Body of pancreas (tissue), 4 donors: ENCODE results near the gene TGM1. TPM values are rescaled to one million over a fixed set of nuclear protein-coding genes. Genes with fewer than 3 reads are reported as not detected.

Source experiments
- ATAC-seq: fragments of 150-250 bp; one replicate; pipeline ENCODE4 v1.9.1; 2016
- DNase-seq, 4 donors: peaks; one replicate each; pipeline ENCODE4 v3.0.0-alpha.2; 2019
- H3K27ac ChIP-seq, 4 donors: fragments of 200-600 bp; sonication (generic); 1 replicate in 3 of 4; 2 replicates in 1 of 4; pipeline versions ENCODE4 v1.5.1 to v1.6.1; 2016 to 2019; ENCODE audit warnings: mild to moderate bottlenecking in 1 of 4, mixed read lengths in 1 of 4, moderate library complexity in 1 of 4
- H3K27me3 ChIP-seq, 2 donors: fragments of 200-600 bp; sonication (generic); one replicate each; pipeline ENCODE4 v1.6.0; 2016; ENCODE audit warnings: mild to moderate bottlenecking in 1 of 2
- H3K36me3 ChIP-seq, 2 donors: fragments of 200-600 bp; sonication (generic); replicated peaks in 1 of 2; 2 replicates each; pipeline ENCODE4 v1.5.1; 2016; ENCODE audit warnings: low read depth in 2 of 2; ENCODE audit not compliant: insufficient read depth in 1 of 2
- H3K4me1 ChIP-seq: fragments of 200-600 bp; sonication (generic); one replicate; pipeline ENCODE4 v1.6.0; 2016
- H3K4me3 ChIP-seq, 2 donors: fragments of 200-600 bp; sonication (generic); 1 replicate in 1 of 2; 2 replicates in 1 of 2; pipeline ENCODE4 v1.5.1; 2016 to 2019
- H3K9me3 ChIP-seq, 3 donors: fragments of 200-600 bp; sonication (generic); 1 replicate in 2 of 3; 2 replicates in 1 of 3; pipeline ENCODE4 v1.5.1; 2016
- CTCF ChIP-seq, 7 experiments: fragments of 450-650 bp in 4 of 7; fragments of 200-600 bp in 3 of 7; sonication (generic) in 3 of 7; IDR thresholded peaks; one replicate each; pipeline ENCODE4 v1.5.1; 2016 to 2019; ENCODE audit warnings: antibody characterized with exemption in 7 of 7
- POLR2A ChIP-seq, 3 donors: fragments of 450-650 bp; IDR thresholded peaks; one replicate each; pipeline ENCODE4 v1.6.1; 2016; ENCODE audit warnings: antibody characterized with exemption in 3 of 3, mild to moderate bottlenecking in 2 of 3
- WGBS, 2 donors: methylation state at CpG; one replicate each; pipeline ENCODE4 v1.1.5; 2017; 5-methylcytosine and 5-hydroxymethylcytosine counted together
- intact Hi-C: fragments of 100-400 bp; cut with DNase I; formaldehyde crosslinking; loops from one replicate; pipeline ENCODE4 v1.15.1; 2023
- total RNA-seq, 2 donors: library from RNA; depleted of rRNA; stranded (reverse); fragments of >200 nt; gene quantifications; one replicate each; pipeline ENCODE4 v1.1.0, GENCODE V29; 2016

TGM1 gene
- total RNA-seq, 2 donors from 2014 or later = 2.9 to 13.8 TPM

GRCh38 chr14:24266344-24267244, 3.6 kb upstream of the TGM1 start:
- H3K9me3 ChIP-seq = no peaks in the 10 kb centered on the region
- intact Hi-C loops = no loop called here
- no peaks in the 10 kb centered on the region for H3K27me3 ChIP-seq
- no peak overlapping the region for H3K4me3 ChIP-seq
- H3K27ac ChIP-seq = no peak overlapping the region
- peaks cover 7% of the 10 kb centered on the region for H3K4me1 ChIP-seq
- H3K36me3 ChIP-seq = peaks cover 0 to 15% of the 10 kb centered on the region in 2 donors
- no peak for DNase-seq
- no peak for ATAC-seq
- TF ChIP-seq POLR2A (IDR thresholded peaks at IDR 0.05) = no peak
- no peak for TF ChIP-seq CTCF (IDR thresholded peaks at IDR 0.05)
- 90% methylated on average over 18 of the region's 18 CpGs for WGBS, 2 donors

- no peak for ATAC-seq
- H3K27me3 ChIP-seq = no peaks in the 10 kb centered on the region
- no peak overlapping the region for H3K4me3 ChIP-seq
- no peak overlapping the region for H3K27ac ChIP-seq
- WGBS, 2 donors = 90 to 92% methylated on average over 5 to 6 of the region's 6 CpGs
- peaks cover 0 to 15% of the 10 kb centered on the region in 2 donors for H3K36me3 ChIP-seq
- H3K4me1 ChIP-seq = peaks cover 11% of the 10 kb centered on the region
- intact Hi-C loops = no loop called here
- no peak for DNase-seq
- TF ChIP-seq CTCF (IDR thresholded peaks at IDR 0.05) = no peak
- no peak for TF ChIP-seq POLR2A (IDR thresholded peaks at IDR 0.05)
- H3K9me3 ChIP-seq = no peaks in the 10 kb centered on the region
Measured at GRCh38 chr14:24264298-24264697, 1.3 kb upstream of the TGM1 start.

DNA sequence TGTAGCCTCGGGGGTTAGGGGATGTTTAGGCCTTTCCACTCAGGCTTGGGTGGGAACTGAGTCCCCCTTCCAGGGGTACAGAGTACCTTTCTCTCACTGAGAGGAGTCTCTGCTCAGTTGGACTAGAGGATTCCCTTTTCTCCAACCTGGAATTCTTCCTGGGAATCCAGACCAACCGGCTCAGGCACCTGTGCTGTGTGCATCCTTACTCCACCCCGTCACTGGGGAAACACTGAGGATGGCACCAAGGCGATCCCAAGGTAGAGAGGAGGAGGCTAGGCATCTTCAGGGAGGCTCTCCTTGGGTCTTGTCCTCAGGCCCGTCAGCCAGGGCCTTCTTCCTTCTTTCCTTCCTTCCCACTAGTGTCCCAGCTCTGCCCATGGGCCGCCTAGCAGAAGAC, 871 bp upstream of the TGM1 start:
- Histone ChIP-seq H3K4me1 (peaks cover 15% of the 10 kb centered on the region), H3K27ac (no peak overlapping the region), H3K4me3 (no peak overlapping the region), H3K9me3 (no peaks in the 10 kb centered on the region), H3K27me3 (no peaks in the 10 kb centered on the region), H3K36me3 (peaks cover 0 to 12% of the 10 kb centered on the region in 2 donors)
- ATAC-seq (no peak), DNase-seq (no peak)
- 68% methylated on average over 4 to 6 of the region's 6 CpGs for WGBS, 2 donors
- intact Hi-C loops = no loop called here
- no peak for TF ChIP-seq CTCF (IDR thresholded peaks at IDR 0.05)
- TF ChIP-seq POLR2A (IDR thresholded peaks at IDR 0.05) = no peak

- peaks cover 15% of the 10 kb centered on the region for H3K4me1 ChIP-seq
- peaks cover 0 to 4% of the 10 kb centered on the region in 2 donors for H3K36me3 ChIP-seq
- DNase-seq (no peak), ATAC-seq (no peak)
- H3K27ac ChIP-seq = no peak overlapping the region
- no peak overlapping the region for H3K4me3 ChIP-seq
- 85 to 93% methylated on average over 9 to 16 of the region's 19 CpGs for WGBS, 2 donors
- TF ChIP-seq POLR2A (IDR thresholded peaks at IDR 0.05) = no peak
- no peak for TF ChIP-seq CTCF (IDR thresholded peaks at IDR 0.05)
- H3K9me3 ChIP-seq = no peaks in the 10 kb centered on the region
- H3K27me3 ChIP-seq = no peaks in the 10 kb centered on the region
- intact Hi-C loops = no loop called here
Measured at GRCh38 chr14:24261969-24262327, 1.0 kb downstream of the TGM1 start.
